ENCODE measurements around the gene JPH4. TPM values are rescaled to one million over a fixed set of nuclear protein-coding genes. Genes with fewer than 3 reads are reported as not detected.

The JPH4 gene
- polyA plus RNA-seq, 3 donors: 2.2 to 4.1 (median 3.7) TPM

DNA sequence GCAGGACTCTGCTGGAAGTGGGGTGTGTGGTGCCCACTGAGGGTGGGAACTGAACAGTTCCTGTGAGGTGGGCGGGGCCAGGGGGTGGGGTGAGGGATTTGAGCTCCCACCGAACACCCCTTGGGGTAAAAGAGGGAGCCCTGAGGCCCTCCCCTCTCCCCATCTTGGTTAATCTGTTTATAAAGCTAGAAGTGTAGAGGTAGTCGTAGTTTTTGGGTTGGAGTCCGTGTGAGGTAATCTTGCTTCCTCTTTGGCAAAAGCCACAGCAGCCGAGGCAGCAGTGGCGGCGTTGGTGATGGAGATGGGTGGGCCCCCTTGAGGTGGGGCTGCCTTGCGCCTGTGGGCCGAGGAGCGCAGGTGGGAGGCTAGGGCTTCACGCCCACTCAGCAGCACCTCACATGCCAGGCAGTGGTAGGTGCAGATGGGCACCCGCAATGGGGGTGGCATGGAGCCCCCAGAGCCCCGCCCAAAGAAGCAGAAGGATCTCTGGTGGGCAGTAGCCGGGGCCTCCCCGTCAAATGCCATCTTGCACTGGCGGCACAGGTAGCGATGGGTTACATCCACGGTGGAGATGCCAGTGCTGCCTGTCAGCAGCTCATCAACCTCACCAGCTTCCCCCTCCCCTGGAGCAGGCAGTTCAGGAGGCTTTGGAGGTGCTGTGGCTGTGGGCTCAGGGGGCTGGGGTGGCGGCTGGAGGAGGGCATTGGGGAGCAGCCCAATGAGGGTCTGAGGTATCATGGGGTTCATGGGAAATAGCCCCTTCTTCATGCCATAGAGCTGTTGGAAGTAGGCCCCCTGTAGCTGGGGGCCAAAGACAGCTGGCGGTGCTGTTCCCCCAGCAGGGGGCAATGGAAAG, 56.6 kb downstream of the JPH4 start:
- intact Hi-C loops (cut with micrococcal nuclease): no loop called here

More for the DNA sequence above, 56.6 kb downstream of the JPH4 start:
- WGBS (ENCODE audit: insufficient coverage): 56% methylated on average over 11 of the region's 20 CpGs
- H3K27me3 Mint-ChIP-seq (ENCODE audit: low read depth in 3 of 3): peaks cover 0 to 6% (median 2%) of the 10 kb centered on the region in 3 donors
- no peak for DNase-seq
- Histone ChIP-seq H3K27me3 (ENCODE audit: control insufficient read depth in 2 of 2, insufficient read depth in 2 of 2, low read length in 2 of 2) (no peaks in the 10 kb centered on the region), H3K4me3 (replicated peaks in 1 of 3; ENCODE audit: low read depth in 2 of 3, low read length in 3 of 3) (peak overlapping the region in 1 of 3 experiments; percentile 2), H3K79me2 (ENCODE audit: insufficient read depth, low read length) (no peaks in the 10 kb centered on the region), H3K36me3 (replicated peaks in 1 of 2; ENCODE audit: control insufficient read depth in 1 of 2, insufficient read depth in 2 of 2, low read length in 2 of 2) (no peaks in the 10 kb centered on the region), H3K4me1 (ENCODE audit: control insufficient read depth in 1 of 2, insufficient read depth in 2 of 2, low read length in 2 of 2) (peaks cover 14 to 18% of the 10 kb centered on the region in 2 donors), H4K20me1 (ENCODE audit: insufficient read depth, low read length) (no peaks in the 10 kb centered on the region), H3K27ac (ENCODE audit: low read depth in 1 of 2, low read length in 2 of 2) (no peak overlapping the region), H2AFZ (ENCODE audit: insufficient read depth, low read depth, low read length, poor library complexity, severe bottlenecking) (no peak overlapping the region), H3K9ac (ENCODE audit: insufficient read depth, low read length, poor library complexity, severe bottlenecking) (no peak overlapping the region), H3K9me3 (replicated peaks in 1 of 2; ENCODE audit: control insufficient read depth in 1 of 2, insufficient read depth in 1 of 2, low read length in 2 of 2) (no peaks in the 10 kb centered on the region), H3K4me2 (replicated peaks; ENCODE audit: extremely low read depth, low read length, poor library complexity, severe bottlenecking) (peak overlapping the region; percentile 5)
- peak overlapping the region in 1 of 7 donors; percentile 42 for H3K27ac Mint-ChIP-seq
- peak overlapping the region in 1 of 2 donors; percentile 74 for H3K4me3 Mint-ChIP-seq
- H3K9me3 Mint-ChIP-seq: no peaks in the 10 kb centered on the region
- no peak for TF ChIP-seq CTCF (IDR thresholded peaks at IDR 0.05)
- H3K36me3 Mint-ChIP-seq: no peaks in the 10 kb centered on the region
- peaks cover 15% of the 10 kb centered on the region for H3K4me1 Mint-ChIP-seq

Measured in CD14-positive monocyte (primary cell).